Activated CD4-positive, alpha-beta T cell treated with anti-CD3 and anti-CD28 coated beads for 36 hours (primary cell): ENCODE measurements around the gene GSTT2. TPM values are rescaled to one million over a fixed set of nuclear protein-coding genes. Genes with fewer than 3 reads are reported as not detected.
A peak's percentile ranks its signal among the peaks of the same experiment; 100 is the strongest.

ENCODE experiments used
- ATAC-seq: fragments of 200-7000 bp; cut with Tn5 transposase; one replicate; pipeline ENCODE4 v1.10.0; 2021; ENCODE audit warnings: mild to moderate bottlenecking, moderate library complexity
- CTCF ChIA-PET: fragments of 350-600 bp; sonication (Branson Sonifier 250); formaldehyde crosslinking; loops from one replicate; lab custom pipeline; 2021; ENCODE audit warnings: antibody characterized with exemption; lab: Charles Lee
- POLR2A ChIA-PET: fragments of 350-600 bp; sonication (Branson Sonifier 250); formaldehyde crosslinking; loops from one replicate; lab custom pipeline; 2021; ENCODE audit warnings: antibody characterized with exemption, inconsistent platforms; lab: Charles Lee
- DNase-seq: peaks from one replicate; pipeline ENCODE4 v3.0.0-alpha.2; 2020
- H3K27ac Mint-ChIP-seq: one replicate; pipeline ENCODE4 v1.8.0; 2021; ENCODE audit warnings: mixed read lengths
- H3K27me3 Mint-ChIP-seq: one replicate; pipeline ENCODE4 v1.8.0; 2021; ENCODE audit warnings: mixed read lengths
- H3K36me3 Mint-ChIP-seq: one replicate; pipeline ENCODE4 v1.8.0; 2021; ENCODE audit warnings: low read depth, mixed read lengths
- H3K4me1 Mint-ChIP-seq: one replicate; pipeline ENCODE4 v1.8.0; 2021; ENCODE audit warnings: mixed read lengths
- H3K4me3 Mint-ChIP-seq: one replicate; pipeline ENCODE4 v1.8.0; 2021; ENCODE audit warnings: mild to moderate bottlenecking, moderate library complexity, mixed read lengths
- H3K9me3 Mint-ChIP-seq: one replicate; pipeline ENCODE4 v1.8.0; 2021; ENCODE audit warnings: low read depth, mixed read lengths
- intact Hi-C, 2 experiments: fragments of 100-400 bp; cut with DNase I in 1 of 2; cut with micrococcal nuclease in 1 of 2; formaldehyde crosslinking; loops; one replicate each; pipeline versions ENCODE4 v1.14.2 to v1.15.1; 2022 to 2024; cut with DNase I, micrococcal nuclease
- total RNA-seq, 2 experiments: library from RNA; stranded (reverse); gene quantifications; one replicate each; pipeline ENCODE4 v1.2.3, GENCODE V29; 2021

GSTT2 gene
- total RNA-seq, 2 experiments from 2014 or later = not detected

GRCh38 chr22:24002851-24003250 lies 22.9 kb downstream of the GSTT2 start:
- no peak for ATAC-seq
- H3K27ac Mint-ChIP-seq = no peak overlapping the region
- intact Hi-C loops = no loop called here
- no peaks in the 10 kb centered on the region for H3K9me3 Mint-ChIP-seq
- ChIA-PET POLR2A (no interaction called here), CTCF (interaction anchor here (1.7 kb wide), 1 partner anchor 154 kb away, joined by 6 read pairs; no protein-coding TSS in a partner anchor)
- H3K4me3 Mint-ChIP-seq = no peak overlapping the region
- H3K36me3 Mint-ChIP-seq = no peaks in the 10 kb centered on the region
- H3K27me3 Mint-ChIP-seq = peaks cover 2% of the 10 kb centered on the region
- DNase-seq = no peak
- no peaks in the 10 kb centered on the region for H3K4me1 Mint-ChIP-seq

- DNase-seq (no peak), ATAC-seq (no peak)
- no peak overlapping the region for H3K27ac Mint-ChIP-seq
- H3K9me3 Mint-ChIP-seq = no peaks in the 10 kb centered on the region
- no peaks in the 10 kb centered on the region for H3K4me1 Mint-ChIP-seq
- CTCF ChIA-PET = interaction anchor here (1.7 kb wide), 1 partner anchor 153 kb away, joined by 6 read pairs; no protein-coding TSS in a partner anchor
- intact Hi-C loops = no loop called here
- H3K36me3 Mint-ChIP-seq = no peaks in the 10 kb centered on the region
- H3K27me3 Mint-ChIP-seq = peaks cover 2% of the 10 kb centered on the region
- POLR2A ChIA-PET = no interaction called here
- no peak overlapping the region for H3K4me3 Mint-ChIP-seq
Measured at GRCh38 chr22:24003887-24004286, 24.0 kb downstream of the GSTT2 start.

- Mint-ChIP-seq H3K9me3 (no peaks in the 10 kb centered on the region), H3K4me3 (no peak within 1 kb of the TSS), H3K27ac (no peak within 1 kb of the TSS), H3K4me1 (peaks cover 1% of the 10 kb centered on the region), H3K36me3 (no peaks in the 10 kb centered on the region), H3K27me3 (peaks cover 2% of the 10 kb centered on the region)
- DNase-seq = no peak
- POLR2A ChIA-PET = no interaction called here
- intact Hi-C loops = loop anchor here (5.0 kb wide), 2 partner anchors 33 to 68 kb away; partner anchors contain the start of gene DDT (in 1 of the 2)
- CTCF ChIA-PET = no interaction called here
- no peak for ATAC-seq
Measured at GRCh38 chr22:24005201-24005600, 25.3 kb downstream of the GSTT2 start, which contains the start of gene GSTT4. Gene GSTT4, minus strand, starts transcription at chr22:24005453. Its CDS starts 97 bp downstream, at chr22:24005356.

GRCh38 chr22:24006207-24006913 lies 26.4 kb downstream of the GSTT2 start:
- peaks cover 2% of the 10 kb centered on the region for H3K27me3 Mint-ChIP-seq
- ChIA-PET POLR2A (no interaction called here), CTCF (no interaction called here)
- no peak overlapping the region for H3K4me3 Mint-ChIP-seq
- no peaks in the 10 kb centered on the region for H3K9me3 Mint-ChIP-seq
- DNase-seq (no peak), ATAC-seq (no peak)
- peaks cover 5% of the 10 kb centered on the region for H3K4me1 Mint-ChIP-seq
- H3K27ac Mint-ChIP-seq = no peak overlapping the region
- intact Hi-C loops = loop anchor here (5.0 kb wide), 2 partner anchors 34 to 69 kb away; partner anchors contain the start of gene DDT (in 1 of the 2)
- H3K36me3 Mint-ChIP-seq = no peaks in the 10 kb centered on the region

- no peak for DNase-seq
- Mint-ChIP-seq H3K4me1 (peaks cover 5% of the 10 kb centered on the region), H3K9me3 (no peaks in the 10 kb centered on the region), H3K27ac (no peak overlapping the region), H3K36me3 (no peaks in the 10 kb centered on the region), H3K4me3 (no peak overlapping the region), H3K27me3 (peaks cover 2% of the 10 kb centered on the region)
- ChIA-PET POLR2A (no interaction called here), CTCF (no interaction called here)
- intact Hi-C loops = loop anchor here (5.0 kb wide), 2 partner anchors 35 to 70 kb away; partner anchors contain the start of gene DDT (in 1 of the 2)
- no peak for ATAC-seq
Measured at GRCh38 chr22:24006914-24007214, 26.9 kb downstream of the GSTT2 start.

- POLR2A ChIA-PET = no interaction called here
- DNase-seq = no peak
- intact Hi-C loops = loop anchor here (5.0 kb wide), 2 partner anchors 35 to 70 kb away; partner anchors contain the start of gene DDT (in 1 of the 2)
- H3K4me3 Mint-ChIP-seq = no peak overlapping the region
- no peaks in the 10 kb centered on the region for H3K9me3 Mint-ChIP-seq
- ATAC-seq = no peak
- CTCF ChIA-PET = no interaction called here
- no peak overlapping the region for H3K27ac Mint-ChIP-seq
- H3K27me3 Mint-ChIP-seq = peaks cover 2% of the 10 kb centered on the region
- H3K4me1 Mint-ChIP-seq = peaks cover 7% of the 10 kb centered on the region
- no peaks in the 10 kb centered on the region for H3K36me3 Mint-ChIP-seq
Measured at GRCh38 chr22:24007253-24008021, 27.5 kb downstream of the GSTT2 start.

- Mint-ChIP-seq H3K4me1 (peaks cover 11% of the 10 kb centered on the region), H3K9me3 (no peaks in the 10 kb centered on the region), H3K27ac (no peak overlapping the region), H3K27me3 (peaks cover 2% of the 10 kb centered on the region), H3K4me3 (no peak overlapping the region), H3K36me3 (no peaks in the 10 kb centered on the region)
- ChIA-PET POLR2A (no interaction called here), CTCF (no interaction called here)
- no peak for ATAC-seq
- intact Hi-C loops = loop anchor here (5.0 kb wide), 2 partner anchors 36 to 71 kb away; partner anchors contain the start of gene DDT (in 1 of the 2)
- DNase-seq = no peak
Measured at GRCh38 chr22:24008022-24008283, 28.0 kb downstream of the GSTT2 start.

- POLR2A ChIA-PET = no interaction called here
Measured at GRCh38 chr22:24008381-24009226, 28.7 kb downstream of the GSTT2 start.

GRCh38 chr22:24009227-24010017 lies 29.5 kb downstream of the GSTT2 start:
- Mint-ChIP-seq H3K9me3 (no peaks in the 10 kb centered on the region), H3K36me3 (peaks cover 4% of the 10 kb centered on the region), H3K4me3 (no peak overlapping the region), H3K27ac (no peak overlapping the region), H3K27me3 (no peaks in the 10 kb centered on the region), H3K4me1 (peaks cover 21% of the 10 kb centered on the region)
- intact Hi-C loops = loop anchor here (5.0 to 10.0 kb wide), 6 partner anchors 37 to 418 kb away; partner anchors contain the start of genes ADORA2A (in 1 of the 2), DDT (in 1 of the 2) and SPECC1L (in 1 of the 2)
- ATAC-seq = no peak
- ChIA-PET CTCF (interaction anchor here (0.6 to 0.9 kb wide), 4 partner anchors 9 to 115 kb away, joined by 3 to 5 read pairs (median 4); partner anchors contain the start of gene MIF), POLR2A (no interaction called here)
- no peak for DNase-seq

More at GRCh38 chr22:24008381-24009226, 28.7 kb downstream of the GSTT2 start:
- intact Hi-C loops = loop anchor here (5.0 kb wide), 2 partner anchors 36 to 71 kb away; partner anchors contain the start of gene DDT (in 1 of the 2)
- DNase-seq (no peak), ATAC-seq (no peak)
- CTCF ChIA-PET = no interaction called here
- Mint-ChIP-seq H3K36me3 (peaks cover 2% of the 10 kb centered on the region), H3K9me3 (no peaks in the 10 kb centered on the region), H3K27ac (no peak overlapping the region), H3K27me3 (no peaks in the 10 kb centered on the region), H3K4me1 (peaks cover 15% of the 10 kb centered on the region), H3K4me3 (no peak overlapping the region)

- intact Hi-C loops = loop anchor here in 1 of 2 experiments (5.0 to 10.0 kb wide), 4 partner anchors 147 to 417 kb away; partner anchors contain the start of genes ADORA2A and SPECC1L
- POLR2A ChIA-PET = interaction anchor here (1.3 kb wide), 1 partner anchor 116 kb away, joined by 3 read pairs; the partner anchor contains the start of gene MIF
- Mint-ChIP-seq H3K27me3 (no peaks in the 10 kb centered on the region), H3K36me3 (peaks cover 4% of the 10 kb centered on the region), H3K9me3 (no peaks in the 10 kb centered on the region), H3K4me1 (peaks cover 24% of the 10 kb centered on the region), H3K4me3 (peak overlapping the region; percentile 42), H3K27ac (peak overlapping the region; percentile 79)
- CTCF ChIA-PET = interaction anchor here (0.6 to 1.1 kb wide), 5 partner anchors 8 to 116 kb away, joined by 3 to 5 read pairs (median 4); partner anchors contain the start of gene MIF
- no peak for ATAC-seq
- no peak for DNase-seq
Measured at GRCh38 chr22:24010018-24010391, 30.1 kb downstream of the GSTT2 start.
